Effector CD4-positive, alpha-beta T cell (primary cell): ENCODE results near the gene P2RY8.
A peak's percentile ranks its signal among the peaks of the same experiment; 100 is the strongest.
"Not testable (repeated sequence)": the region's sequence is repeated elsewhere in the genome, so short reads cannot be mapped to it uniquely, and the experiment has no call there.

Source experiments
- DNase-seq: peaks from one replicate; pipeline ENCODE4 v3.0.0-alpha.2; 2020
- total RNA-seq: gene quantifications from one replicate; lab custom pipeline; 2026; lab: John Stamatoyannopoulos, UW

The P2RY8 gene
- total RNA-seq = 236 reads per million, percentile 94 among the genes with 10 or more reads in this experiment

GRCh38 chrX:1537031-1537715, at the start of gene P2RY8:
Gene P2RY8, minus strand, starts transcription at chrX:1537185. Its CDS starts 70,627 bp downstream, at chrX:1466558.
- peak; percentile 67 for DNase-seq

GRCh38 chrX:1584237-1585011, 47.4 kb upstream of the P2RY8 start:
- no peak for DNase-seq

- no peak for DNase-seq
Observed at GRCh38 chrX:1582686-1583437, 45.9 kb upstream of the P2RY8 start.

- peak; percentile 54 for DNase-seq
Observed at GRCh38 chrX:1581132-1581531, 44.1 kb upstream of the P2RY8 start.

GRCh38 chrX:1578511-1579173, 41.7 kb upstream of the P2RY8 start:
- DNase-seq = no peak

- DNase-seq = no peak
Observed at GRCh38 chrX:1577845-1578244, 40.9 kb upstream of the P2RY8 start.

GRCh38 chrX:1576201-1576992, 39.4 kb upstream of the P2RY8 start:
- no peak for DNase-seq

GRCh38 chrX:1574181-1574580, 37.2 kb upstream of the P2RY8 start:
- DNase-seq = not testable (repeated sequence)

GRCh38 chrX:1564750-1565683, 28.0 kb upstream of the P2RY8 start:
- no peak for DNase-seq

GRCh38 chrX:1564077-1564476, 27.1 kb upstream of the P2RY8 start:
- not testable (repeated sequence) for DNase-seq

- DNase-seq = no peak
Observed at GRCh38 chrX:1561164-1561563, 24.2 kb upstream of the P2RY8 start.

GRCh38 chrX:1558761-1559468, 21.9 kb upstream of the P2RY8 start:
- DNase-seq = no peak

- DNase-seq = not testable (repeated sequence)
Observed at GRCh38 chrX:1557442-1557841, 20.5 kb upstream of the P2RY8 start.

GRCh38 chrX:1555370-1555769, 18.4 kb upstream of the P2RY8 start:
- DNase-seq = no peak

GRCh38 chrX:1554469-1555210, 17.7 kb upstream of the P2RY8 start:
- peak; percentile 39 for DNase-seq

GRCh38 chrX:1551959-1552546, 15.1 kb upstream of the P2RY8 start:
- no peak for DNase-seq

- DNase-seq = no peak
Observed at GRCh38 chrX:1546691-1547251, 9.8 kb upstream of the P2RY8 start.

- DNase-seq = no peak
Observed at GRCh38 chrX:1545776-1546408, 8.9 kb upstream of the P2RY8 start.
